CD4-positive, alpha-beta T cell treated with Interleukin-4 for 4 hours (primary cell): ENCODE measurements around the gene UNC93B1.
A peak's percentile ranks its signal among the peaks of the same experiment; 100 is the strongest.
"Not testable (repeated sequence)": the region's sequence is repeated elsewhere in the genome, so short reads cannot be mapped to it uniquely, and the experiment has no call there.

Experiments
- DNase-seq: peaks from one replicate; pipeline ENCODE4 v3.0.0-alpha.2; 2020

The UNC93B1 gene

GRCh38 chr11:67985302-67985701 lies 18.6 kb downstream of the UNC93B1 start:
- DNase-seq, result not testable (repeated sequence)

DNA sequence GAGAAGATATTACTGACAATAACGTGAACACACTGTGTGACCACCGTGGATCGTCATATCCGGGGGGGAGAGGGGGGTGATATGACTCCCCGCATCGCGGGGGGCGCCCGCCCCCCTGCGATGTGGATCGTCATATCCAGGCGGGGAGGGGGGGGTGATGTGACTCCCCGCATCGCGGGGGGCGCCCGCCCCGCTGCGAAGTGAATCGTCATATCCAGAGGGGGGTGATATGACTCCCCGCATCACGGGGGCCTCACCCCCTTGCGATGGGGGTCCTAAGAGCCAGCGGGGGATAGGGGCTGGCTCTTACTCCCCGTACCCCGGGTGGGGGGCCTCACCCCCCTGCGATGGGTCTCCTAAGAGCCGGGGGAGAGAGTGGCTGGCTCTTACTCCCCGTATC lies 19.9 kb downstream of the UNC93B1 start:
- no peak for DNase-seq

DNA sequence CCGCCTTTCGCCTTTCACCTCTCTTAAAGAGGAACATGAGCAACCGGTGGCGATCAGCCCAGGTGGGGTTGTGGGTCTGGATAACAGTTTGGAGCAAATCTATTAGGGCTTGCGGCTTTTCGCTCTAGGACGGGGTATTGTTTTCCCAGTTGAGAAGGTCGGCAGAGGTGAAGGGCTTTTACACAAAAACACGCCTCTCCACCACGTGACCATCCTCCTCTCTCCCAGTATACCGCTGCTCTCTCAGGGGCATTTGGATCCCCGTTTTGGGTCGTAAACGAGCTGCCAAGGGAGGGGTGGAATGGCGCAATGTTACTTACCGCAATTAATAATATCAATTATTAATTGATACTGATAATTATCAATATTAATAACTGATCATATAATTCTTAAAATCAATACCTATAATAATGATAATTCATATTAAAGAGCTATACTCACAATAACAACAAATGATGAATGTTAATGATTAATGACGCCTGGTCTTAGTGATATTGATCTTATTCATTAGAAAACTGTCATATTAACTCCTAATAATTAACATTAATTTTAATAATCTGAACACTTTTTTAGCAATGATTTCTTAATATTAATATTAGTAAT lies 21.5 kb downstream of the UNC93B1 start:
- not testable (repeated sequence) for DNase-seq

GRCh38 chr11:67981226-67981625 lies 22.7 kb downstream of the UNC93B1 start:
- not testable (repeated sequence) for DNase-seq

GRCh38 chr11:67978766-67979418 lies 25.0 kb downstream of the UNC93B1 start:
- DNase-seq, result not testable (repeated sequence)

GRCh38 chr11:67974746-67975145 lies 29.2 kb downstream of the UNC93B1 start:
- DNase-seq, result not testable (repeated sequence)

DNA sequence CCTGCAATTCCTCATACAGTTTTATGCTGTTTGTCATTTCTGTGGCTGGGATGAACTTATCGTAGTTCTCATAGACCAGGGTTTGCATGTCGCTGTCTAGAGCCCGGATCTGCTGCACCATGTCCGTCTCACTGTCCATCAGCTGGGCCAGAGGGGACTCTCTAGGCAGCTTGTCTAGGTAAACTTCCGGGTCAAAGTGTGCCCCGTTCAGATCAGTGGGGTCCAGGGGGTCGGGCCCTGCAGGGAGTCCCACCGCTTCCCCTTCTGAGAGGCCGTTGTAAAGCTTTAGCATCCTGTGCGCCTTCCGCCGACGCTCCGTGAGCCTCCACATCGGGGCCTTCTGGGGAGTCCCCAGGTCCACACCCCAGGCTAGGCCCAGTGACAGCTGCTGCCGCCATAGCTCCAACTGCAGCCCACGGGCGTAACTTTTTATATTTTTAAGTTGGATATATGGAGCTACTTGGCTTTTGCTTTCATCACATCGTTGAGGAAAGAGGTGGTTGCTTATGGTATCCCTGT lies 38.0 kb downstream of the UNC93B1 start:
- not testable (repeated sequence) for DNase-seq

GRCh38 chr11:67964746-67965145 lies 39.2 kb downstream of the UNC93B1 start:
- DNase-seq, result not testable (repeated sequence)

GRCh38 chr11:67963879-67964278 lies 40.0 kb downstream of the UNC93B1 start:
- DNase-seq, result not testable (repeated sequence)

DNA sequence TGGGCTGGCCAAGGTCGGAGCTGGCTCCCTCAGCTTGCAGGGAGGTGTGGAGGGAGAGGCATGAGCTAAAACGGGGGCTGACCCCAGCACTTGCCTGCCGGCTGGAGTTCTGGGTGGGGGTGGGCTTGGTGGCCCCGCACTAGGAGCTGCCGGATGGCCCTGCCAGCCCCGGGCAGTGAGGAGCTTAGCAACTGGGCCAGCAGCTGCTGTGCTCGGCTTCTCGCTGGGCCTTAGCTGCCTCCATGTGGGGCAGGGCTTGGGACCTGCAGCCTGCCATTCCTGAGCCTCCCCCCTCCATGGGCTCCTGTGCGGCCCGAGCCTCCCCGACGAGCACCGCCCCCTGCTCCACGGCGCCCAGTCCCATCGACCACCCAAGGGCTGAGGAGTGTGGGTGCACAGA lies 40.7 kb downstream of the UNC93B1 start:
- not testable (repeated sequence) for DNase-seq

- DNase-seq, result not testable (repeated sequence)
These were observed 47.7 kb downstream of the UNC93B1 start for GRCh38 chr11:67956236-67956635.

GRCh38 chr11:67955461-67956007 lies 48.4 kb downstream of the UNC93B1 start:
- peak; percentile 49 for DNase-seq

DNA sequence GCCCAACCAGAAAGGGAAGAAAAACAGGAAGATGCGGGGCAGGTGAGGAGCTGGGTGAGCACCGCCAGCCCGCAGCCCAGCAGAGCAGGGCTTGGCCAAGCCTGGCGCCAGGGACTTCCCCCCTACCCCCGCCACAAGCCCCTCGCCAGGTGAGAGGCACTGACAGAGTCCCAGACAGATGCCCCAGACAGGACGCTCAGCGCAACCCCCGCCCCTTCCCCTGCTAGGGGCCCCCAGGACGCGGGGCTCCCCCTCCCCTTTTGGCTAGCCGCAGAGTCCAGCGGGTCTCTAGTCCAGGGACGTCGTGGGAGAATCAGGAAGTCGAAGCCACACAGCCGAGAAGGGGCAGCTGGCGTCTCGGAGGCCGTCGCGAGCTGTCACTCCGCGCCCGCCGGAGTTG lies 48.9 kb downstream of the UNC93B1 start:
- not testable (repeated sequence) for DNase-seq

DNA sequence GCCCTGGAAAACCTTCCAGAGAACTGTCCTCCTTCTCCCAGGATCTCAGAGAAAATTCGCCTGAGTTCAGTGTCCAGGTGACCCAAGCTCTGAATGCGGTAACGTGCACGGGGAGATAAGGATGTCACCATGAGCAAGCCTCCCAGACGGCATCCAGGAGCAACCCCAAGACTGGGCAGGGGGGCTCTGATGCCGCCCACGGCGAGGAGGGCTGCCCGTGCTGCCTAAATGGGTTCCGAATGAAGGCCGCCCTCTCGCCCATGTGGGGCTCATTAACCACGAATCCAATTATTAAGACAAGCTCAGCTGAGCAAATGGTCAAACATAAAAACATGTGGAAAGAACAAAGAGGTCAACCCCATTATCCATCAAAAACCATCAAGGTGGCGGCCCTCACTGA lies 49.6 kb downstream of the UNC93B1 start:
- DNase-seq, result not testable (repeated sequence)

DNA sequence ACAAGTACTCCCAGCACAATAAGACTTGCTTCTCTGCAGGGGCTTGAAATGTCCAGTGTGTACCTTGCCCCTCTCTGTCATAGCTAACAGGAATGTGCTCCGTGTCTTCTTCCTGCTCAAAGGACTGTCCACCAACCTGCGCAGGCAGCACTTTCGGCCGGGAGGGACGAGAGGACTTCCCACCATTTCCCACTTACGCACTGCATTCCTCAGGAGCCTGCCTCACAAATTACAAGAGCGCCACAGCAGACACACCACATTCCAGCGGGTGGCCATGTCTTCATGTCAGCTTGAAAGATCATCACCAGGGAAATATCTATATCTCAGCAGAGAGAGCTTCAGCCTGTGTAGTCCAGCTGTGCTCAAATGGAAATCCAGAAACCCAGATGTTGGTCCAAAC lies 53.2 kb downstream of the UNC93B1 start:
- not testable (repeated sequence) for DNase-seq

GRCh38 chr11:67947785-67948184 lies 56.1 kb downstream of the UNC93B1 start:
- not testable (repeated sequence) for DNase-seq

DNA sequence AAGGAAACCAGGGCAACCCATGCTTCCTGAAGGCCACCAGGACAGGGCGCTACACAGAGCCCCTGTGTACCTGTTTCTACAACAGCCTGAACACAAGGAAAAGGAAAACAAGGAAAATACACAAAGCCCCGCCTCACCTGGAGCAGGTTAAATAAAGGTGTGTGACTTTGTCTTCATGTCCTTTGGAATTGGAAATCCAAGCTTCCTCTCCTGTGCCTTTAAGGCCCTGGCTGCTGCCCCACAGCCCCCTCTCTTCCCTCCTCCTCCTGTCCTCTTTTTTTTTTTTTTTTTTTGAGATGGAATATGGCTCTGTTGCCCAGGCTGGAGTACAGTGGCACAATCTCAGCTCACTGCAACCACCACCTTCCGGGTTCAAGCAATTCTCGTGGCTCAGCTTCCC lies 57.5 kb downstream of the UNC93B1 start:
- not testable (repeated sequence) for DNase-seq

DNA sequence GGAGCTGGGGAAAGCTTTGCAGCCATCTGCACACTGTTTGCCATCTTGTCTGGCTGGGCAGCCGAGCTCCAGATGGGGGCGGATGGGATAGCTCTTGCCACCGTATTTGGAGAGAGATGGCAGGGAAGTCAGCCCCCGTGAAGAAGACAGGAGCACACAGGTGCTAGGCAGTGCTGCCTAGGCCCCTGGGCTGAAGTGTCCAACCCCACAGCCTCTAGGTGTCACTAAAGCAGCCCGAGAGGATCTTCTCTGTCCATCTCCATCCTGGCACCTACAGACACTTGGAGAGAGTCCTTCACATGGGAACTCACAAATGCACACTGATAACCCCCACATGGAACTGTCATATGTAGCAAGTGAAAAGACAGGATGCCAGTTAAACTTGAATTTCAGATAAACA lies 60.5 kb downstream of the UNC93B1 start:
- DNase-seq, result not testable (repeated sequence)
